SU-DHL-6 (cell line): Measurements from ENCODE around the gene SLC45A1.

Experiments used
- H2AFZ ChIP-seq: fragments of 200-600 bp; sonication (generic); 2 replicates; pipeline ENCODE4 v1.6.1; 2014; ENCODE audit warnings: low read depth, mild to moderate bottlenecking, moderate library complexity, mixed read lengths, antibody characterized with exemption, low read length; ENCODE audit not compliant: severe bottlenecking
- H3F3A ChIP-seq: fragments of 200-600 bp; shearing (Covaris generic); 2 replicates; pipeline ENCODE4 v1.6.0; 2016; ENCODE audit warnings: antibody characterized with exemption, mild to moderate bottlenecking; ENCODE audit not compliant: insufficient read depth
- H3K27ac ChIP-seq: fragments of 200-600 bp; sonication (generic); 2 replicates; pipeline ENCODE4 v1.5.1; 2016; ENCODE audit warnings: low read depth, mild to moderate bottlenecking, low read length, moderate library complexity, mixed read lengths
- H3K27me3 ChIP-seq: fragments of 200-600 bp; sonication (generic), shearing (Covaris generic); 2 replicates; pipeline ENCODE4 v1.6.0; 2014; ENCODE audit warnings: mild to moderate bottlenecking, low read length
- H3K36me3 ChIP-seq: fragments of 200-600 bp; sonication (generic); 2 replicates; pipeline ENCODE4 v1.6.1; 2014; ENCODE audit warnings: mild to moderate bottlenecking, low read length, mixed read lengths
- H3K4me2 ChIP-seq: fragments of 300-600, 200-600 bp; shearing (Covaris generic), sonication (generic); 2 replicates; pipeline ENCODE4 v1.6.0; 2014; ENCODE audit warnings: low read length, low read depth, mild to moderate bottlenecking; ENCODE audit not compliant: poor library complexity, severe bottlenecking
- H3K4me3 ChIP-seq: fragments of 200-600 bp; sonication (generic); 2 replicates; pipeline ENCODE4 v1.5.1; 2014; ENCODE audit warnings: antibody characterized with exemption, low read length, mild to moderate bottlenecking, mixed read lengths; ENCODE audit not compliant: insufficient read depth, poor library complexity, severe bottlenecking
- H3K79me2 ChIP-seq: fragments of 200-600 bp; sonication (generic); 2 replicates; pipeline ENCODE4 v1.6.1; 2014; ENCODE audit warnings: mild to moderate bottlenecking, low read length, moderate library complexity; ENCODE audit not compliant: insufficient read depth
- H3K9ac ChIP-seq: fragments of 200-600 bp; sonication (generic); 2 replicates; pipeline ENCODE4 v1.7.0; 2014; ENCODE audit warnings: mild to moderate bottlenecking, low read length
- H3K9me2 ChIP-seq: fragments of 200-600 bp; sonication (generic); replicated peaks from 2 replicates; pipeline ENCODE4 v1.6.1; 2014; ENCODE audit warnings: low read length; ENCODE audit not compliant: insufficient read depth
- H3K9me3 ChIP-seq: fragments of 200-600 bp; sonication (generic); 2 replicates; pipeline ENCODE4 v1.6.1; 2014; ENCODE audit warnings: low read length, mixed read lengths; ENCODE audit not compliant: insufficient read depth
- H4K20me1 ChIP-seq: fragments of 200-600 bp; sonication (generic); 2 replicates; pipeline ENCODE4 v1.6.1; 2014; ENCODE audit warnings: low read depth, mild to moderate bottlenecking, antibody characterized with exemption, low read length, moderate library complexity, mixed read lengths
- CTCF ChIP-seq: fragments of 200-600 bp; sonication (generic); IDR thresholded peaks from one replicate; pipeline ENCODE4 v1.5.1; 2017; ENCODE audit warnings: antibody characterized with exemption, mild to moderate bottlenecking, low read length, moderate library complexity; ENCODE audit not compliant: insufficient read depth, poor library complexity, severe bottlenecking
- EZH2phosphoT487 ChIP-seq: fragments of 200-600 bp; sonication (generic), shearing (Covaris generic); conservative IDR thresholded peaks from 2 replicates; pipeline ENCODE4 v1.6.1; 2018; ENCODE audit warnings: mild to moderate bottlenecking, antibody characterized with exemption, low read length, moderate library complexity, mixed read lengths

SLC45A1 gene

GRCh38 chr1:8337776-8338525 is 20.0 kb downstream of the SLC45A1 start:
- H3K4me2 ChIP-seq = no peak overlapping the region
- H4K20me1 ChIP-seq = no peaks in the 10 kb centered on the region
- no peak overlapping the region for H2AFZ ChIP-seq
- TF ChIP-seq CTCF (no peak), EZH2phosphoT487 (no peak)
- no peak overlapping the region for H3K4me3 ChIP-seq
- H3F3A ChIP-seq = no peaks in the 10 kb centered on the region
- no peaks in the 10 kb centered on the region for H3K9me2 ChIP-seq
- no peaks in the 10 kb centered on the region for H3K9me3 ChIP-seq
- H3K36me3 ChIP-seq = no peaks in the 10 kb centered on the region
- no peak overlapping the region for H3K9ac ChIP-seq
- no peak overlapping the region for H3K27ac ChIP-seq
- no peaks in the 10 kb centered on the region for H3K79me2 ChIP-seq
- H3K27me3 ChIP-seq = no peaks in the 10 kb centered on the region

GRCh38 chr1:8338526-8339202 is 20.8 kb downstream of the SLC45A1 start:
- TF ChIP-seq CTCF (no peak), EZH2phosphoT487 (no peak)
- Histone ChIP-seq H3K4me3 (no peak overlapping the region), H4K20me1 (no peaks in the 10 kb centered on the region), H3K36me3 (no peaks in the 10 kb centered on the region), H3K9me3 (no peaks in the 10 kb centered on the region), H3K9me2 (no peaks in the 10 kb centered on the region), H3F3A (no peaks in the 10 kb centered on the region), H3K27me3 (no peaks in the 10 kb centered on the region), H2AFZ (no peak overlapping the region), H3K4me2 (no peak overlapping the region), H3K27ac (no peak overlapping the region), H3K9ac (no peak overlapping the region), H3K79me2 (no peaks in the 10 kb centered on the region)

- TF ChIP-seq CTCF (no peak), EZH2phosphoT487 (no peak)
- Histone ChIP-seq H3K9me2 (no peaks in the 10 kb centered on the region), H3K4me2 (no peak overlapping the region), H2AFZ (no peak overlapping the region), H3K79me2 (no peaks in the 10 kb centered on the region), H3K36me3 (no peaks in the 10 kb centered on the region), H3K27me3 (no peaks in the 10 kb centered on the region), H3F3A (no peaks in the 10 kb centered on the region), H3K9me3 (no peaks in the 10 kb centered on the region), H3K27ac (no peak overlapping the region), H3K4me3 (no peak overlapping the region), H3K9ac (no peak overlapping the region), H4K20me1 (no peaks in the 10 kb centered on the region)
These were observed 21.3 kb downstream of the SLC45A1 start for GRCh38 chr1:8339203-8339600.
